ENCODE measurements around the gene SKOR2.
"Not testable (repeated sequence)": the region's sequence is repeated elsewhere in the genome, so short reads cannot be mapped to it uniquely, and the experiment has no call there.

Gene SKOR2

DNA sequence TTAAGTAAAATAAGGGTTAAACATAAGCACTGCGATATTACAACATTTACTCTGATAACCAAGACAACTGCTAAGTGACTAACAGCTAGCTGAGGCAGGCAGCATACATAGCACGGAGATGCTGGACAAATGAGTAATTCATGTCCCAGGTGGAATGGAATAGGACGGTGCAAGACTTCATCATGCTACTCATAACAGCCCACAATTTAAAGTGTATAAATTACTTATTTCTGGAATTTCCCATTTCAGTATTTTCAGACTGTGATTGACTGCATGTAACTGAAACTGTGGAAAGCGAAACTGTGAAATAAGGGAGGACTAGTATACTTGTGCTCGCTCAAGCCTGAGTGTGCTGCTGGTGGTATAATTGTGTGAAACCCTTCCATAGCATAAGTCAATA, 88.2 kb downstream of the SKOR2 start:
- H3K36me3 ChIP-seq (ENCODE audit: insufficient read depth, low read length): peaks cover 2% of the 10 kb centered on the region; the same call in 1 of the 2 replicates
- WGBS: 91% methylated on average over 5 of the region's 5 CpGs
- peaks cover 18% of the 10 kb centered on the region; the same call in 1 of the 2 replicates for H3K4me1 ChIP-seq (ENCODE audit: insufficient read depth, low read length)
- H3K9ac ChIP-seq (ENCODE audit: low read depth, low read length): no peak overlapping the region
- H3K9me3 ChIP-seq (ENCODE audit: insufficient read depth, low read depth, low read length): no peaks in the 10 kb centered on the region
- no peak overlapping the region for H3K4me3 ChIP-seq (ENCODE audit: low read length)
- no peak overlapping the region for H3K27ac ChIP-seq (ENCODE audit: low read depth, low read length)
- no peaks in the 10 kb centered on the region for H3K27me3 ChIP-seq (ENCODE audit: insufficient read depth, low read length)

DNA sequence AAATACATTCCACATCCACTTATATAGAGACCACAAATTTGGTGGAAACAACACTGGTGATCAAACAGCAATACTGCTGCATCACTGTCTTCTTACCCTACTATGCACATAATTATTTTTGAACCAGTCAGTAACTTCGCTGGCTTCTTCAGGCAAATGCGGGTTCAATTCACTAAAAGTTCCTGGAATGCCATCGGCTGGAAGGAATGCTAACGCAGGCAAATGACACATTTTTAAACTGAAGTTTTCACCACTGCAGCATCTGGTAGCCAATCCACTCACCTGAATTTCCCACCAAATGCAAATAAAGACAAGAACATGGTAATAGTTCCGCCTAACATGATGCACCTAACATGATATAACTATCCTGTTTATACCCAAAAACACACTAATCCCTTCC, 91.2 kb downstream of the SKOR2 start:
- Histone ChIP-seq H3K9ac (ENCODE audit: low read depth, low read length) (no peak overlapping the region), H3K4me3 (ENCODE audit: low read length) (no peak overlapping the region), H3K9me3 (ENCODE audit: insufficient read depth, low read depth, low read length) (no peaks in the 10 kb centered on the region), H3K27ac (ENCODE audit: low read depth, low read length) (no peak overlapping the region), H3K36me3 (ENCODE audit: insufficient read depth, low read length) (peaks cover 14% of the 10 kb centered on the region), H3K27me3 (ENCODE audit: insufficient read depth, low read length) (no peaks in the 10 kb centered on the region), H3K4me1 (ENCODE audit: insufficient read depth, low read length) (peaks cover 18% of the 10 kb centered on the region; the same call in 1 of the 2 replicates)
- 93% methylated on average over 5 of the region's 5 CpGs for WGBS

DNA sequence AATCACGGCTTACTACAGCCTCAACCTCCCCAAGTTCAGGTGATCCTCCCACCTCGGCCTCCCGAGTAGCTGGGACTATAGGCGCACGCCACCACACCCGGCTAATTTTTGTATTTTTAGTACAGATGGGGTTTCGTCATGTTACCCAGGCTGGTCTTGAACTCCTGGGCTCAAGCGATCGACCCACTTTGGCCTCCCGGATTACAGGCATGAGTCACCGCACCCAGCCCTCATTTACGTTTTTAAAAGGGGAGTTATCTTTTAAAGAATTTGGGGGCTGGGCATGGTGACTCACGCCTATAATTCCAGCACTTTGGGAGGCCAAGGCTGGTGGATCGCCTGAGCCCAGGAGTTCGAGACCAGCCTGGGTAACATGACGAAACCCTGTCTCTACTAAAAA, 93.1 kb downstream of the SKOR2 start:
- Histone ChIP-seq H3K36me3 (ENCODE audit: insufficient read depth, low read length) (peaks cover 31% of the 10 kb centered on the region), H3K4me1 (ENCODE audit: insufficient read depth, low read length) (peaks cover 18% of the 10 kb centered on the region; the same call in 1 of the 2 replicates)
- H3K9me3 ChIP-seq (ENCODE audit: insufficient read depth, low read depth, low read length); H3K27ac ChIP-seq (ENCODE audit: low read depth, low read length); H3K4me3 ChIP-seq (ENCODE audit: low read length); H3K9ac ChIP-seq (ENCODE audit: low read depth, low read length); H3K27me3 ChIP-seq (ENCODE audit: insufficient read depth, low read length): not testable (repeated sequence)
- 90% methylated on average over 16 of the region's 16 CpGs for WGBS
